HG02970 (cell line): Measurements from ENCODE around the gene COL6A3.
"Not testable (repeated sequence)": the region's sequence is repeated elsewhere in the genome, so short reads cannot be mapped to it uniquely, and the experiment has no call there.

ENCODE experiments used
- ATAC-seq: cut with Tn5 transposase; IDR thresholded peaks from one replicate; pipeline ENCODE4 v1.9.1; 2021; ENCODE audit warnings: mild to moderate bottlenecking, moderate library complexity, moderate number of reproducible peaks; ENCODE audit not compliant: unreplicated experiment, low FRiP score

The COL6A3 gene

DNA sequence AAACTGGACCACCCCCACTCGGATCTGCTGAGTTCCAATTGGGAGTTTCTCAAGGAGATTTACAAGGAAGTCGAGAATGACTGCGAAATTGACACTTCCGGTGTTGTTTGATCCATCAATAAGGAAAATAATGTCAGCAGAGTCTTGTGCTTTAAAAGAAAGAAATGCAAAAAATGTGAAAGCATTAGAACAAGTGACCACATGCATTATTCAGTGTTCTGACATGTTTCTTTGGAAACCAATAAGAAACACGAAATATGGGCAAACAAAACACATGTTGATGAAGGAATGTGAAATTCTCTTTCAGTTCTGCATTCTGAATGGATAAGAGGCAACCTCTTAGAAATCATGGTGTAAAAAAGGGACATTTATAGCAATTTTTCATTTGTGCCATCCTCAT is 25.9 kb downstream of the COL6A3 start:
- no peak for ATAC-seq

- no peak for ATAC-seq
Observed at GRCh38 chr2:237384672-237385020, 29.3 kb downstream of the COL6A3 start.

DNA sequence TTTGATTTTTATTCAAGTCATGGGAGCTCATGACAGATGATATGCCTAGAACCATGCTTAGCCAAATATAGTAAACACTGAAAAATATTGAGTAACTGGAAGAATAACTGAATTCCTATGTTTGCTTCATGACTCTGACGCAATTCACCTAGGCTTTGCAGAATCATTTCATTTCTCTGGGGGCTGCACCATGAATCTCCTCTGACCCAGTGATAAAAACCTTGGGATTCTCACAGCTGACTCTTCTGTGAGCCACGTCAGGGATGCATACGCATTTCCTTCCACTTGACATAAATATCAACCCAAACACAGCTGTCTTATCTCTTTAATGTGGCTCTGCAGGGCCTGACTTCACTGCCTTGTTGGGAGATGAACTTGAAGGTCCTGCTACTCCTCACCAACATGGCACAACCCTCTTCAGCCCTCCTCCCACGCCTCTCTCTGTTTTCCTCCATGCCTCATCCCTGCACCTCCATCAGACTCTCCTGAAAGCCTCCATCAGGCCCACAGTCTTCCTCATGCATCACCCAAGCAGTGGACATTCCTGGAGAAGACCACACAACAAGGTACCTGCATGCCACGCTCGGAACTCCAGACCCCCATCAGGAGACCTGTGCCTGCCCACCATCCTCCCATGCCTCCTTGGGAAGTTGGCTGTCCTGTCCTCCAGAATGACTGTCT is 29.8 kb downstream of the COL6A3 start:
- no peak for ATAC-seq

DNA sequence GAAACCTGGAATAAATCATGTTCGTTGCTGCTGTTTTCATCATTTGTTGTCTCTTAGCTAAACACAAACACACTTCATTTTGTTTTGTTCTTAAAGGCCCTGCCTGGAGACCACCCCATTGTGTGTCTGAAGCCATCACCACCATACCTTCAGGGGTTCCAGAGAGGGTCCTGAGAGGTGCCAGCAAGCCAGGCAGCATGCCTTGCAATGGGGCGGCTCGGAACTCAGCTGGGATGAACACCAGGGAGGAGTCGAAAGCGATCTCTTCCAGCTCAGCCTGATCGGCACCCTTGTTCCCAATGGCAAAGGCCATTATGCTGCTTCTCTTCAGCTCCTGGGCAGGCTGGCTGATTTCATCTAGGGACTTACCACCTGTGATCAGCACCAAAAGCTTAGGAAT is 33.2 kb downstream of the COL6A3 start:
- ATAC-seq: no peak

GRCh38 chr2:237379636-237380035 is 34.3 kb downstream of the COL6A3 start:
- ATAC-seq: no peak

GRCh38 chr2:237378650-237379049 is 35.3 kb downstream of the COL6A3 start:
- ATAC-seq: no peak

DNA sequence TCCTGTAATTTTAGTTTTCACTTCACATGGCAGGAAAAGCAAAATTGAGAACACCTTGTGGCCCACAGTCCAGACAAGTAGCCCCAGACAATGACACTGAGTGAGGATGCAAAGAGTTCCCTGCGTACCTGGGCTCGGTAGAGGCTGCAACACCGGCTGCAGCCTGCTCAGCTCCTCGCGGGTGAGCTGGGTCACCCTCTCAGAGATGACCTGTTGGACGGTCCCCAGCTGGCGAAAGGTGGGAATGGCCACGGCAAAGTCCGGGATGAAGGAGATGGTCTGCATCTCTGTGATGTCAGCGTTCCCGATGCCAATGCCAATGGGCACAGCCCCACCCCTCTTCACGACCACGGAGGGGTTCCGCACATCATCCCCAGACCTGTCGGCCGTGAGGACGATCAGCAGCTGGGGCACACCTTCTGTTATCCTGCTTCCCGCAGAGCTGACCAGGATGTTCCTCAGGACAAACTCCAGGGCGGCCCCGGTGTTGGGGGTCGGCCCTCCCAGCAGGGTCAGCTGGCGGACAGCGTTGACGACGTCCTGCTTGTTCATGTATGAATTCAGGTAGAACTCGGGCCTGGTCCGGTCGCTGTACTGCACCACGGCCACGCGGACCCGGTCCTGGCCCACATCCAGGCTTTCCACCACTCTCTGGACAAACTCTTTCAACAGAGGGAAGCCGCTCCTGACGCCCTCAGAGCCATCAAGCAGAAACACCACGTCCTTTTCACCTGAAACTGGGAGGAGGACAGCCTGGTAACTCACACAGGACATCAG is 39.5 kb downstream of the COL6A3 start:
- ATAC-seq: no peak

DNA sequence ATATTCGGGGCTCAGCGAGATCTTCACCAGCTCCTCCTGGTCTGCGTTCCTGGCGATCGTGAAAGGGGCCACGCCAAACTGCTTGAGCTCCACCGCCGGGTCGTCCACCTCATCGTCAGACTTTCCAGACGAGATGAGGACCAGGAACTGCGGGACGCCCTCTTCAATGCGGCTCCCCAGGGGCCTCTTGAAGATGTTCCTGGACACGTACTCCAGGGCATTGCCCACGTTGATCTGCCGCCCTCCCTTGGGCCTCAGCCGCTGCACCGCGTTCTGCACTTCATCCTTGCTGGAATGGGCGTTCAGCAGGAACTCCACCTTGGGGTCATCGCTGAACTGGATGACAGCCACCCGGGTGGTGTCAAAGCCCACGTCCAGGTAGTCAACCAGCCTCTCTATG is 42.1 kb downstream of the COL6A3 start:
- no peak for ATAC-seq

GRCh38 chr2:237365671-237366070 is 48.3 kb downstream of the COL6A3 start:
- ATAC-seq: no peak

DNA sequence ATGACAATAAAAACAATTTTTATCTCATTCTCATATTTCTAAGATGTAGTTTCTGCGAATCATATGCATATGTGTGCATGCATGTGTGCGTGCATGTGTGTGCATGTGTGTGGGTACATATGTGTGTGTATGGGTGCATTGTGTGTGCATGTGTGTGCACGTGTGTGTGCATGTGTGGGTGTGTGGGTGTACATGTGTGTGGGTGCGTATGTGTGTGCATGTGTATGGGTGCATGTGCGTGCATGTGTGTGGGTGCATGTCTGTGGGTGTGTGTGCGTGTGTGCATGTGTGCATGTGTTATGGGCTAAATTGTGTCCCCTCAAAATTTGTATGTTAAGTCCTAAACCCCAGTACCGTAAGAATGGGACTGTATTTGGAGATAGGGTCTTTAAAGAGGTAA is 49.3 kb downstream of the COL6A3 start:
- no peak for ATAC-seq

GRCh38 chr2:237361194-237362004 is 52.6 kb downstream of the COL6A3 start:
- no peak for ATAC-seq

DNA sequence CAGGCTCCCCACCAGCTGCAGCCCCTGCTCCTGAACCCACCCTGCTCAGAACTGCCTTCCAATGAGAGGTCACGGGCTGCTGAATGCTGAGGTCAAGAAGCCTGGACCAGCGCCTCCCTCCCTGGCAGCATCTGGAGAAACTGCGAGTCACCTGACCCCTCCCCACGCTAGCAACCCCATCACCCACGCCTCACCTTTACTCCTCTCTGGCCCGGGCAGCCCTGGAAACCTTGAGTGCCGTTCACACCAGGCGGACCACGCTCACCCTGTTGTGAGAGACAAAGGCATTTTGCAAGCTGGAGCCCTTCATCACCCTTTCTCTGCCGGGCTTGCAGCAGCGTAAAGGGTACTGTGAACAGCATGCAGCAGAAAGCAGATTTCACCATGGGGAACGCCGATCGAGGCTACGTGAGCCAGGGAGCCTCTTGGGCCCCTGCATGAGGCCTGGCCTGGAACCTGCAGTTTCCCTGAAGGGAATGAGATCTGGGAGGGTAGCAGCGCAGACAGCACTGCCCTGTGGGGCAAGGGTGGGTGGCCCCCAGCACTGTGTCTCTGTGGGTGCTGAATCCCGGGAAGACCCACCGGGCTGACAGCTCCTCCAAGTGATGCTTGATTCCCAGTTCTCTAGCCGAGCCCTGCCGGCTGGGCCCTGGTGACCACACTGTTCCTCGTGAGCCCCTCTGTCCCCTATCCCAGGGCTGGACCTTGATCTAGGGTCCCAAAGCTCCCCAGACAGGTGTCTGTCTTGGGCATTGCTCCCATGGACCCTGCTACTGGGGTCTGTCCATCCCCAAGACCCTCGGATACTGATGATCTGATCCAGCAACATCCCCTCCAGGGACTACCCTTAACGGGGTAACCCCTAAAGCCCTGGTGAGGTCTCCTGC is 53.8 kb downstream of the COL6A3 start:
- no peak for ATAC-seq

DNA sequence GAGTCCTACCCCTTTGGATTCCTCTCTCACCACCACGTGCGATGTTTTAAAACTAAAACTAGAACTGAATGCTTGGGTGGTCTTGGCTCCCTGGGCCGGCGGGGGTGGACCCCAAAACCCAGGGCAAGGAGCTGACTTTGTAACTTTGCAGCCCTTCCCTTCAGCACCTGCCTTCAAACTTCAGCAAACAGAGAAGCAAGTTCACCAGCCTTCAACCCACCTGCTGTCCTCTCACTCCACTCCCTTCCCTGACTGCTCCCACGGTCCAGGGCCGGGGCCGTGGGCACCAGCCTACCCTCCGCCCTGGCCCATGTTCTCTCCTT is 54.5 kb downstream of the COL6A3 start:
- no peak for ATAC-seq

DNA sequence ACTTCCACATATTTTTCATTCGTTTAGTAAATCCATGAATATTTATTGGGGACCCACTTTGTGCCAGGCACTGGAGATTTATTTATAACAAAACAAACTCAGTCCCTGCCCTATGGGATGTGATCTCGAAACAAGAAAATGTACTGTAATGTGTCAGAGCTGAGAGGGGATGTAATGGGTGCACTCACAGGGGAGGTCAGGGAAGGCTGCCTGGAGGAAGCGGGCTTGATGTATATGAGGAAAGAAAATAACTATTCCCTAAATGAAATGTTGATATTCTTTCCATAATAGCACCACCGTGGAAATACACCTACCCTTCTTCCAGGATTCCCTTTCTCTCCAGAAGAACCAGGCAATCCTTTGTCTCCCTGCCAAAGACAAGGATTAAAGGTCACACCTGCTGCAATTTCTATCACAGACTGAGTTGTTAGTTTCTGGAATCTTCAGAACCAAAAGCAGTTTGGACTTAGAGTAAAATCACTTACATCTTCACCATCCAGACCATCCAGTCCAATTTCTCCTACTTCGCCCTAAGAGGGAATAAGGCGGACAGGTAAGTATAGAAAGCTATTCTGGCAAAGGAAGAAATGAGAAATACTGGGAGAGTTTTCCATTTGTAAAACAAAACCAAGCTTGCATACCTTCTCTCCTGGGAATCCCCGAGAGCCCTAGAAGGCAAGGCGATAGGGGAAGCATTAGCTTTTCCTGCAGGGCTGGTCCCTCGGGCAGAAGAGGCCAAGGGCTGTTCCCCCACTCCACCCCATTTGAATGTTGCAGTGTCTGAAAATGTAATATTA is 55.0 kb downstream of the COL6A3 start:
- no peak for ATAC-seq

GRCh38 chr2:237355701-237356100 is 58.3 kb downstream of the COL6A3 start:
- ATAC-seq: no peak

DNA sequence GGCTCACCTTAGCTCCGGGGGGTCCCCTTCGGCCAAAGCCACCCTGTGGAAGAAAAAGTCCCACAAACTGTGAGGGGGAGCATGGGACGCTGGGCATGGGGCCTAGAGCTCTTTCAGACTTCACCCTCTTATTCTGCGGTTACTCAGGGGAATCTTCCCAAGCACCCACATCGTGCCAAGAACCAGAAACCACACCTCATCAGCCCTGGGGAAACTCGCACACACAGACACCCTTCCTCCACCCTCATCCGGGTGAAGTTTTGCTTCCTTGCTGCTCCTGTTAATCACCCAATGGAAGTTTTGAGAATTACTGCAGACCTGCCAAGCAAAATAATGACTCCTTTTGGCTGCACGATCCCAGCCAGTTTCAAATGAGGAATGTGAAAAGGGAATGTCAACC is 59.1 kb downstream of the COL6A3 start:
- ATAC-seq: no peak

- not testable (repeated sequence) for ATAC-seq
Observed at GRCh38 chr2:237354172-237354571, 59.8 kb downstream of the COL6A3 start.

GRCh38 chr2:237353215-237353614 is 60.7 kb downstream of the COL6A3 start:
- ATAC-seq: no peak

DNA sequence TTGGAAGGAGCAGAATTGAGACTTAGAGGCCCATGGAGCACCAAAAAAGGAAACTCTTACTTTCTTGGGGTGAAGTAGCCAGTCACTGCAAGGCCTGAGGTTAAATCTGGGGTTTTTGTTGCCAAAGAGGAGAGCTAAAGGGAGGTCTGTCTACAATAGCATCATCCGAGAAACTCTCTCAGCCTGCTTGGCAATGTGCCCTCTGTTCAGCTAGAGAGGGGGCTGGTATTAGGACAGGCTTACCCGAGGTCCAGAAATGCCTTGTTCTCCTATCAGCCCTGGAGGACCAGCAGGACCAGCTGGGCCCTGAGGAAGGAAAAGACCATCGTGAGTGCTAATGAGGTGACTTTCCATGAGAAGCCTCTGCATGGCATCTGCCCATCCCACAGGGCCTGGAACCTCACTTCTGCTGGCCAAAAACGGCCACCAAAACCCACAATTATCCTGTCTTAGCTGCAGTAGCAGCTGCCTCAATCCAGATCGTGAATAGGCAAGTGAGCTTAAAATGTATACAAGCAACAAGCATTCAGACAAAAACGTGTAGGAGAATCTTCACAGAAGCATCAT is 61.6 kb downstream of the COL6A3 start:
- ATAC-seq: no peak
